ENCODE results near the gene UGT1A10.

Gene UGT1A10

DNA sequence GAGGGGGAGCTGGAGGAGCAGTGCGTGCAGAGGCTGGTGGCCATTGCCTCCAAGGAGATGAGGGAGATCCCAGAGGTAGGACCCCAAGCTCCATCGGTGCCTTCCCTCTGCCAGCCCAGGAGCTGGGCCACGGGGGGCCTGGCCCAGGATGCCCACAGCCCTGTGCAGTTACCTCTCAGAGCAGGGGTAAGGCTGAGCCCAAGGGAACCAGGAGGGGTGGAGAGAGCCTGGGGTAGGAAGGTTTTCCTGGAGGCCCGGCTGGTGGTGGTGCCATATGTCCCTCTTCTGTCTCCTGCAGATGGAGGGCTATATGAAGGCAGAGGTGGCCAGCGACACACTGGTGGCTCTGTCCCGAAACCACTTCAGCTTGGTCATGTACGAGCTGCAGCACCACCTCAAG lies 153.3 kb downstream of the UGT1A10 start:
- DNase-seq: no peak

DNA sequence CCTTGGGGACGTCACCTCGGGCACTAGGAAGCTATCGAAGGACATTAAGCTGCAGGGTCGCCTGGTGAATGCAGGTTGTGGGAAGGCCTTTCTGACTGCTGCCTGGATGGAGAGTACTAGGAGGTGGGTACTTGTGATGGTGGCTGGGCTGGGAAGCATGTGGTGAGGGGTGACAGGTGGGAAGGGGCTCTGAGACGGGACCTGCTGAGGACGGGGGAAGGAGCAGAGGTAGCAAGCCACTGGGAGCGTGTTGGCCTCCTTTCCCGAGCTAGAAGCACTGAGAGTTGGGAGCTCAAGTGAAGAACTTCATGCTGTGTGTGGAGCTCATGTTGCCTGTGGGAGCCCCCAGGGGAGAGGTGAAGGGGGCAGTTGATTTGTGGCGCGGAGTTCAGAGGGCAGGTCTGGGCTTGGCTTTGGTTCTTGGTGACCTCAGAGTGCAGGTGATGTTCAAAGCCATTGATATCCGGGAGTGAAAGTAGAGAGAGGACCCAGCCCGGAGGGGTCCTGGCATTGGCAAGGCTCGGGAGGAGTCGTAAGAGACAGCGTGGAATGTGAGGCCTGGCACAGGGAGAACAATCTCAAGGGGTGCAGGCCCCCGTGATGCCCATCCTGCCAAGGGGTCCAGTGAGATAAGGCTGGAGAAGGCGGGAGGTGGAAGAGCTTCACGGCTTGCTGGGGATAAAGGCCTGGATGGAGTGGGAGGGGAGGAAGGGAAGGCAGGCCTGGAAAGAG lies 155.1 kb downstream of the UGT1A10 start:
- no peak for DNase-seq

DNA sequence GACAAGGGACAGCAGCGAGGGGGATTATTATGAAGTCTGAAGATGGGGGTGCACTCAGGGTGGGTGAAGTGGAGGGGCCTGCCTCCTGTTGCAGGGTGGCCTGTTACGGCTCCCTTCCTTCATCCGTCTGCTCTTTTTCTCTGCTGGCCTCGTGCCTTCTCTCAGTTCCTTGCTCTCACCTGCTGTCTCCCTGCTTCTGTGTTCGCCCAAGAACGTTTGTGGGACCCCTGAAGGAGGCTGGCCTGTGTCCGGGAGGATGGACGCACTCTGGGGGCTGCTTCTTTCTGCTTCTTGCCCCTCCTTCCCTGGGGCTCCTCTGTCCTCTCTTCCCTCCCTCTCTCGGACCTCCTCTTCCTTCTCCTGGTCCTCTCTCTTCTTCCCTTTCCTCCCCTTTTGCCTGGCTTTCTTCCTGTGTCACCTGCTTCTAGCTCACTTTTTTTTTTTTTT lies 155.7 kb downstream of the UGT1A10 start:
- no peak for DNase-seq

DNA sequence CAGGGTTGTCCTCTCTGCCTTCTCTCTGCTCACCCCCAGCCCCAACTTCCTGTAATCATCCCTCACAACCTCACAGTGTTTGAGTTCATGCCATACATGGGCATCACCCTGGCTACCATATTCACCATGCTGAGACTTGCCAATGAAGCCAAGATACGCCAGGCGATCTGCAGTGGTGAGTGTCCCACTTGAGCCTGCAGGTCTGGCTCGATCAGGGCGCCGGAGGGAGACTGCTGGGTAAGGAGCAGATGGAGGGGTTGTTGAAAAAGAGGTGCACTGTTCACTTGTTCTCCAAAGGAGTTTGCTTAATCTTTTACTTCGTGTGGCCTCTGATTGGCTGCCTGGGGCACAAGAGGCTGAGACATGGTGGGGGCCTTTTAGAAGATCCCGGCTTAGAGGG lies 156.5 kb downstream of the UGT1A10 start:
- DNase-seq: no peak

DNA sequence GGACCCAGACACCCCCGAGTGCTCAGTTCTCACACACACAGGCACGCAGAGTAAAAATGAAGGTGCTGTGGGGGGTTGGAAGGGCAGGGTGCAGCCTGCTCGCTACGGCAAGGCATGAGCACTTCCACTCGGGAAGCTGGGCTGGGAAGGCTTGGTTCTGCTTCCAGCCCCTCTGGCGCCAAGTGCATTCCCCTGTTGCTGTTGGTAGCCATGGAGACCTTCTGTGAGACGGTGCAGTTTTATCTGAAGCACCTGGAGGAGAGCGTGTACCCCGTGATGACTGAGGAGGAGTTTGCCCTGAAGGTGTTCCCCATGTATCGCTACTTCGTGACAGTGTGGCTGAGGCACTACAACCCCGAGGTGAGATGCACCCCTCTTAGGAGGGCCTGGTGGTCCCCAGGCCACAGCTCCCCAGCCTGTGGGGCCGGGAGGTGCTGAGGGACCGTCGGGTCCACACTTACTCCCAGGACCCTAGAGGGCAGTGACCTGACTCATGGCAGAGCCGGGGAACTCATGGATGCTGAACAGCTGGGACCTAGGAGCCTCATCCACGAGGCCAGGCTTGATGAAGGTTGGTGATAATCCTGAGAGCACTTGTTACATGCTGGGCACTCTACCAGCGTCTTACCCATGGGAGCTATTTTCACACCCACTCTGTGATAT lies 157.3 kb downstream of the UGT1A10 start:
- no peak for DNase-seq

DNA sequence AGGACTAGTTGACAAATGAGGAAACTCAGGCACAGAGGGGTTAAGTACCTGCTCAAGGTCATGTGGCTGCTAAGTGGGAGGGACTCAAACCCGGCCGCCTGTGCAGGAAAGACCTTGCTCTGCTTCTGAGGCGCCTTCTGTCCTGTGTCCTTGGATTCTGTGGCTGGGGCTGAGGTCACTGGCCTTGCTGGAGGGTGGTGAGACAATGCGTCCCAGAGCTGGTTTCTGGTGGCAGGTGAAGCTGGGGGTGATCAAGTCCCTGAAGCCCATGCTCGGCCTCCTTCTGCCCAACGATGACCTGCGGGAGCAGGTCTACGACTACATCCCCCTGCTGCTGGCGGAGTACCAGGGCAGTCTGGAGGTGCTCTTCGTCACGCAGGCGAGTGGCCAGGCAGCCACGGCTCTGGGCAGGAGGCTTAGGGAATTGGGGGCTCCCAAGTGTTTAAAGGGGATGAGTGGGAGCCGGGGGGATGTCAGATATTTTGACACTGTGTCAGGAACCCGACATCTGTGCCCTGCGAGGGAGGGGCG lies 157.9 kb downstream of the UGT1A10 start:
- no peak for DNase-seq

DNA sequence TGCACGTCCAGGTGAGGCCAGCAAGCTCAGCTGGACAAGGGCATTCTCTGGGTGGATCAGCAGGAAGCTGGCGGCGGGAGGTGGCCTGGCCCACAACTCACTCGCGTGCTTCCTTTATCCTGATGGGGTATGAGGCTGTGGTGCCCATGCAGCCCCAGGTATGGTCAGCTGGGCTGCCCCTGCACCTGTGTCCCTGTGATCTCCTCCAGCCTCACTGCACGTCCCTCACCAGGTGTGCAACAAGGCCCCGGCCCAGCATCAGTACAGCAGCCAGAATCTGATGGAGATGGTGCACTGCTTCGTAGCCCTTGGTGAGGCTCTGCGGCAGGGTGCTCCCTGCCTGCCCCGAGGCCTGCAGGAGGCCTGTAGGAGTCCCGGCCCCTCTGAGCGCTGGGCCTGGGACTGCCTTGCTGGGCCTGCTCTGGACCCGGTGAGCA lies 159.5 kb downstream of the UGT1A10 start:
- peak; percentile 10 for DNase-seq

DNA sequence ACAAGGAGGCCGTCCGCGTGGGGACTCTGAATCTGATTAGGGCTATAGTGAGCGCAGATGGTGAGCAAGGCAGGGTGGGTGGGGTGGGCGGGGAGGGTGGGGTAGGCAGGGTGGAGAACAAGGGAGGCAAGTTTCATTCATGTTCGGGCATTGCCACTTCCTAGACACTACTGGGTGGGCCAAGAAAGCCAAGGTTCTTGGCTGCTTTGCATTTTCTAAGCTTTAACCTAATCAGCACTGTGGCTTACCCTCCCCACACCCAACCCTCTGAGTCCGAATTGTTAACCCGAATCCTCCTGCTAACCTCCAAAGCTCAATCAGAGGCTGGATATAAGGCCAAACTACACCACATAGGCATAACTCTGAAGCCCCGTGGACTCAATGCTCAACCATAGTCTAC lies 160.0 kb downstream of the UGT1A10 start:
- DNase-seq: no peak

DNA sequence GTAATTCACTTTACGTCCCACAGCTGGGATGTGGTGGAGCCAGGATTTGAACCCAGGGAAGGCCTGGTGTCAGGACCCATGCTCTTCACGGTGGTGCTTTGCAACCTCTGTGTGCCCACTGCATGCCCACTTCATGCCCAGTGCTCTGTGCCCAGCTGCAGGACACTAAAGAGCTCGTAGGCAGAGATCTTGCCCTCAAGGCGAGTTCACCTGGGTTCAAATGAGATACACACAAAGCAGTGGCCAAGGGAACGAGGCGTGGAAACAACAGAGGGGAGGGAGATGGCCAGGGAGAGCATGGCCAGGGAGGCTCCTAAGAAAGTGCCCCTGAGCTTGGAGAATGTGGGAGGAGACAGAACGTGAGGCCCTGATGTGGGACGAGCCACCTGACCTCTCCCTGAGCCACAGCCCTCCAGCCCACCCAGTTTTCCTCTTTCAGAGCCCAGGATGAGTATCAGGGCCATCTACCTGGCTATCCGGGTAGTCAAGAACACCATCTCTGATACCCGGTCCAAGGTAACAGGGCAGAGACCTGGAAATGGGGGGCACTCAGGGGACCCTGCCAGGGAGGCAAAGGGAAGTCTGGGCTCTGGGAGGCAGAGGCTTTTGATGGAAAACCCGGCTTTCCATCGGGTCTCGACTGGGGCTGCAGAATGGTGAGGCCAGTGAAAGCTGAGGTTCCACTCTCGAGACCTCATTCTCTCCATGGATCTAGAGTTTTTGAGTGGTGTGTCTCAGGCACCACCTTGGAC lies 162.3 kb downstream of the UGT1A10 start:
- DNase-seq: peak; percentile 15

DNA sequence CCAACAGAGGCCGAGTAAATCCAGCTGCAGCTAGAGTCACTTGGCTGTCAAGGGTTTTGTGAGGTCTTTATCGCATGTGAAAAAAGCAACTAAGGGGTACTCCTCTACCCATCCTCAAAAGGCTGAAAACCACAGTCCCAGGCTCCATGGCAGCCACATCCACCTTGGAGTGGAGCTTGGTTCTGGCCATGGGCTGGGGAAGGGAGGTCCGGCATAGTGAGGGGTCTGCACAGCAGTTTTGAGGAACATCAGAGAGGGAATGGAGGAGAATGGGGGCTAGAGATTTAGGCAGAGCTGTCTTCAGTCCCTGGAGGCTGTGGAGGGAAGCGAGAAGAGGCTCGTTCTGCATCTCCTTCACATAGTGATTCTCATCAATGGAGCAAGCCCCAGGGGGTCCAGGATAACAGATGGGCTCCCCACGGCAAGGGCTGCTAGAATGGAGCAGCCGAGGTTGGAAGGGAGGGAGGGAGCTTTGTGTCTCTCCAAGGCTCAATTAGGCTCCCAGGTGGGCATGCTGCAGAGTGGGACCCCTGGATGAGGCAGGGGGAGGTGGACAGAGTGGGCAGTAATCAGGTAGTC lies 162.9 kb downstream of the UGT1A10 start:
- DNase-seq: peak; percentile 11

DNA sequence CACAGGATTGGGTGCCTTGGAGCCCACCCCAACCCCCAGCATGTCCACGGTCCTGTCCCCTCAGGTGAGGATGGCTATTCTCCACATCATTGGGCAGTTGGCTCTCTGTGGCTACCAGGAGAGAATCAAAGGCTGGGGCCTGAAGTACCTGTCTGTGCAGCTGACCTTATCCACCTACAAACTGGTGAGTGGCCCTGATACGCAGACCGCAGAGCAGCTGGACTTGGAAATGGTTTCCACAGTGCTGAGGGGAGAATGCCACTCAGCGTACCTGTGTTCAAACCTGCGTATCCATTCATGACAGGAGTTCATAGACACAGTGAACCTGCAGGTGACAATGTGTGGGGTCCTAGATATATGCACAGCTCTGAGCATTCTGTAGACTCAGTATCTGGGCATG lies 163.5 kb downstream of the UGT1A10 start:
- DNase-seq: peak; percentile 5

DNA sequence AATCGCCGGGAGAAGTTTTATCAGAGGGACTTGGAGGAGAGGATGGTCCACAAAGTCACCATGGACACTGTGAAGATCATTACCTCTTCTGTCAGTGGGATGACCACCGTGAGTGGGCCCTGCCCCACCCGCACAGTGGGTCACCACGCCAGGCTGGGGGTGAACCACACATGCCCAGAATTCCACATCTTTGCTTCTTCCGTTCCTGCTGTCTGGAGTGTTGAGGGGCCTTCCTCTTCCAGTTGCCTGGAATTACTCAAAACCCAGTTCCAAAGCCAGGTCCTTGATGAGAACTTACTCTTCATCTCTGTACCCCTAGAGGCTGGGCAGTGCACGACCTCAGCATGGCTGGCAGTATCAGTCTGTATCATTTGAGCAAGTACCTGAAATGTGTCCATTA lies 164.0 kb downstream of the UGT1A10 start:
- DNase-seq: peak; percentile 4

DNA sequence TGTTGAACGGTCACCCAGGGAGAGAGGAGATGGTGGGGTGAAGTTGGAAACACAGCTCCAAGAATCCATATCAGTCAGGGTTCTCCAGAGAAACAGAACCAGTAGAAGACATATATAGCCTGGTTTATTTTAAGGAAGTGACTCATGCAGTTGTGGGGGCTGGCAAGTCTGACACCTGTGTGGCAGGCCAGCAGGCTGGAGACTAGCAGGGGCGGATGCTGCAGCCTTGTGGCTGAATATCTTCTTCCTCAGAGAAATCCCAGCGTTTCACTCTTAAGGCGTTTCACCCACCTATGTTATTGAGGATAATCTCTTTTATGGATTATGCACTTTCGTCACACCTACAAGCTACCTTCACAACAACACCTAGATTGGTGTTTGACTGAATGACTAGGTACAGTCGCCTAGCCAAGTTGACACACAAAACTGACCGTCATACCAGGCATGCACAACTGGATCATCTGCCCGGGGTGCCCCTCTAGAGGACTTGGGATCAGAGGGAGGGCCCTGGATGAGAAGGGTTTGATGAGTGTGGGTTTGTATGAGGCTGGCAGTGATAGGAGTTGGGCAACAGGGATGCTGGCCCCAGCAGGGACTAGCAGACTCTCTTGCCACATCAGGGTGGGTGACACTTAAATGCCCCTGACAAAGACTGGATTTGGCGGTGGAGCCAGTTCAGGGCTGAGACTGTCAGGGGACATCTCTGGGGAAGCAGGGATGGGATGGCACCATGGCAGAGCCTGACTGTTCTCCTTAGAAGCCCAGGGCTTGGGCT lies 165.3 kb downstream of the UGT1A10 start:
- DNase-seq: peak; percentile 36

DNA sequence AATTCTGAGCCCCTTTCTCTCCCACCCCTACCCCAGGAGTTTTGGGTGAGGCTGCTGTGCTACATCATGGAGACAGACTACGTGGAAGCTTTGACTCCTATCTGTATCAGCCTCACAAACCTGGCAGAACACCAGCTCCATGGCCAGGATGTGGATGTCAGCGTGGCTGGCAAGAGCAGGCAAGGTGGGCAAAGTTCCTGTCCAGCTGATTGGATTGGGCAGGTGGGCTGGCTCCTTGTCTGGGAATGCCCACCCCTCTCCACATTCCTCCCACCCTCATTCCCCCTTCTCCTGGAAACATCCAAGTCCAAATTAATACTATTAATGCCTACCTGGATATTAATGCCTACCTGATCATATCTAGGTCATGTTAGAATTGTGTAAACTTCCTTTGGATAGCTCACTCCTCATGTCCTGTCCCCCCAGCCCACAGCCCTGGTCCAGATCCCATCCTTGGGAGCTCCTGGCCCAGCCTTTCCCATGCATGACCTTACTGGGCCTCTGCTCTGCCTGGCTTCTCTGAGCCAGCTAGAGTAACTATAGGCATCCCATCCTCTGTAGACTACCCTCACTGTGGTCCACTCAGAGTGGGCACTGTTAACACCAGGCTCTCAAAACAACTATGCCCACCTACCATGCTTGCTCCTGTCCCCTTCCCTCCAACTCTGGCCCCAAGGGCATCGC lies 166.0 kb downstream of the UGT1A10 start:
- DNase-seq: peak; percentile 20

DNA sequence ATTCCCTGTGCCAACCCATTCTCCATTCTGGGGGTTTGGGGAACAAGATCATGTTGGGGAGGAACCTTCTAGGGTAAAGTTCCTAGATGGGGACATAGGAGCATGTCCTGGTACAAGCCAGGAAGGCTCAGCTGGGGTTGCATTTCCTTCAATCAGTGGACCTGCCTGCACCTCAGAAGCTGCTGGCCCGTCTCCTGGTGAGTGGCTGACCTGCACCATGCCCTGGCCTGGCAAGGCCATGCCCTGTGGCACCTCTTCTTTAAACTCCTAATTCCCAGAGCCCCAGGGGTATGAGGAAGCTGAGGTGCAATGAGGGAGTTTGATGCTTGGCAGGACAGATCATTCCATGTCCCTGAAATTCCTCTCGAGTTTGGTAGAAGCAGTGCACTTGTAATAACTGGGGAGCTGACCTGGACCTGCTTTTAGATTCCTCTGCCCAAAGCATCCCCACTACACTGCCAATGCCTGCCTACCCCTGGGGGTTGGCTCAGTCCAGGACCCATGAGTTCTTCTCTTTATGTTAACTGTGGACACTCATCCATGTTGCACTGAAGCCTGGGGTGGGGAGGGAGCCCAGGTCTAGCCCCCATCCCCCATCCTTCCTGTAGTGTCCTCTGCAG lies 167.2 kb downstream of the UGT1A10 start:
- DNase-seq: no peak

DNA sequence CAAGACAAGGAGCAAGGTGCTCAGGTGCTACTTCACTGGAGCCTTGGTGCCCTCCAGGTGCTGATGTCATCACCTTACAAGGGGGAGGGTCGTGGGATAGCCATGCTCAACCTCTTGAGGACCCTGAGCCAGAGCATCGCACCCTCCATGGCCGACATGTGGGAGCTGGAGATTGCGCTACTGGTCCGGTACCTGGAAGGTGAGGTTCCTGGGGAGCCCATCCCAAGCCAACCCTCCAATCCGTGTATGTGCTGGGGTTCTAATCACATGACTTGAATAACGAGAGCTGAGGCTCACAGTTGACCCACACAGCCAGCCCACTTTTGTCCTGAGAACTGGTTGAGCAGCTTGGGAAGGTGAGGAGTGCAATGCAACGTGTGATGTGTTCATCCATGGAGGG lies 167.7 kb downstream of the UGT1A10 start:
- peak; percentile 14 for DNase-seq

DNA sequence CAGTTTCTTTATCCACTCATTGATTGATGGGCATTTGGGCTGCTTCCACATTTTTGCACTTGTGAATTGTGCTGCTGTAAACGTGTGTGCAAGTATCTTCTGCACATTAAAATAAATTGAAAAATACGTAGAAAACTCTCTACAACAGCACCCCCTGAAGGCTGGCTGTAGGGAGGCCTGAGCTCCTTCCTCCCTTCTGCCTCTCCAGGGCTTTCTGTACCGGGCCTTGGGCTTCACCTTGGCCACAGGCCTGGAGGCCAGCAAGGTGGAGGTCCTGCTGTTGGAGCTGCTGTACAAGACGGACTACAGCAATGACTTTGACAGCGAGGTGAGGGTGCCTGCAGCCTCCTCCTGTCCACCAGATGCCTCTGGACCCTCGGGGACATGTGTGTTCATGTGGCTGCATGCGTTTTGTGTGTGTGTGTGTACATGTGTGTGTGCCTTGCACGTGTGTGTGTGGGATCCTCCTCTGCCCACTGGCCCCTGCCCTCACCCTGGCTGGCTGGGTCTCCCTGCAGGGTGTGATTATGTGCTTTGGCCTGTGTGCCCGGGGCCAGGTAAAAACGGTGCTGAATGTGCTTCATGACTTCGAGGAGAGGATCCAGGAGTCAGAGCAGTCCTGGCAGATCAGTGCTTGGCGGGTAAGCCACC lies 171.1 kb downstream of the UGT1A10 start:
- peak; percentile 12 for DNase-seq

DNA sequence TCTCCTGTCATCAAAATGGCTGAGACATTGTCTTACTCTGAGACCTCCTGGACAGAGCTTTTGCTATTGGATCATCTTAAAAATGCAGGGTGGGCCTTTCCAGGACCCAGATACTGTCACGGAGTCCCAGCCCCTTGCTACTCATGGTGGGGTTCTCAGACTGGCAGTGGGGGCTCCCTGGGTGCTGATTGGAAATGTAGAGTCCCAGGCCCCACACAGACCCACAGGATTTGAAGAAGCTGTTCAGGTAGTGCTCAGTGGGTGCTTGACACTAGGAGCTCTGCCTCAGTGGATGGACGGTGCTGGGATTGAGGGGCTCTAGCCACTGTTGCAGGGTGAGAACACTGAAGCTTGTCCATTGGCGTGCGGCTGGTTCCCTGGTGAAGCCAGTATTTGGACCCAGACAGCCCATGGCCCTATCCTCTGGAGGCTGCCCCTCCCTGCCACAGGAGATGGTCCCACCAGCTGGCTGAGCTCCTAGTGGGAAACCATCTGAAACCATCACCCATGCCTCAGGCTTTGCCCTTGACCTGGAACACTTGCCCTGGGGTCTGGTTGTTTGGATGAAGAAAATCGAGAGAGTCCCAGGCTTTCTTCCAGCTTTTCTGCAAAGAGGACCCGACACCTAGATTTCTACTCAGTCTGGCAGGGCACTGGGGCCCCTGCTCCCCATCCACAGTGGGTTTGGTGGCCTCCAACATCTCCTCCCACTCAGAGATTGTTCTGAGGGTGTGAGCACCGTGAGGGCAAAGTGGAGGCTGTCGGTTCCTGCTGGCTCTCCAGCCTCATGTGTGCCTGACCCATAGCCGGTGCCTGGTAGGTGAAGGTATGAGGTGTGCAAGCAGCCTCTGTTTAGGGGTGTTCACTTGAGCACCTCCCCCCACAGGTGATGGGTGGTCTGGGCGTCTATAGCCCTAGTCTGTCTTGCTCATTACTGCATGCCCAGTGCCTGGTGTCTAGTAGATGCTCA lies 172.0 kb downstream of the UGT1A10 start:
- DNase-seq: peak; percentile 14

DNA sequence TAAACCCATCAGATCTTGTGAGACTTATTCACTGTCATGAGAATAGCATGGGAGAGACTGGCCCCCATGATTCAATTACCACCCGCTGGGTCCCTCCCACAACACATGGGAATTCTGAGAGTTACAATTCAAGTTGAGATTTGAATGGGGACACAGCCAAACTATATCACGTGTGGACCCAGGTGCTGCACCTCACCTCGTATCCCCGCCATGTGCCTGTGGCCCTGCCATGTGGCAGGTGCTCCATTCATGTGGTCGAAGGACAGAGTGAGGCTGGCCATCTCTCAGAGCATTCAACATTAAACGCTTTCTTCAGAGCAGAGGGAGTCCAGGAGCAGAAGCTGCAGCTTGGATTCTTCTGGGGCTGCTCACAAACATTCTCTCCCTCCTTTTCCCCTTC lies 174.1 kb downstream of the UGT1A10 start:
- no peak for DNase-seq

All from stimulated activated CD8-positive, alpha-beta memory T cell treated with anti-CD3 and anti-CD28 coated beads, Interleukin-4, amount 100 ng/mL, for 48 hours (primary cell).